Activated CD4-positive, alpha-beta T cell treated with anti-CD3 and anti-CD28 coated beads for 36 hours (primary cell): ENCODE measurements around the gene SDK1. TPM values are rescaled to one million over a fixed set of nuclear protein-coding genes. Genes with fewer than 3 reads are reported as not detected.

Experiments
- ATAC-seq: fragments of 200-7000 bp; cut with Tn5 transposase; one replicate; pipeline ENCODE4 v1.10.0; 2021; ENCODE audit warnings: mild to moderate bottlenecking, moderate library complexity
- CTCF ChIA-PET: fragments of 350-600 bp; sonication (Branson Sonifier 250); formaldehyde crosslinking; loops from one replicate; lab custom pipeline; 2021; ENCODE audit warnings: antibody characterized with exemption; lab: Charles Lee
- POLR2A ChIA-PET: fragments of 350-600 bp; sonication (Branson Sonifier 250); formaldehyde crosslinking; loops from one replicate; lab custom pipeline; 2021; ENCODE audit warnings: antibody characterized with exemption, inconsistent platforms; lab: Charles Lee
- DNase-seq: peaks from one replicate; pipeline ENCODE4 v3.0.0-alpha.2; 2020
- H3K27ac Mint-ChIP-seq: one replicate; pipeline ENCODE4 v1.8.0; 2021; ENCODE audit warnings: mixed read lengths
- H3K27me3 Mint-ChIP-seq: one replicate; pipeline ENCODE4 v1.8.0; 2021; ENCODE audit warnings: mixed read lengths
- H3K36me3 Mint-ChIP-seq: one replicate; pipeline ENCODE4 v1.8.0; 2021; ENCODE audit warnings: low read depth, mixed read lengths
- H3K4me1 Mint-ChIP-seq: one replicate; pipeline ENCODE4 v1.8.0; 2021; ENCODE audit warnings: mixed read lengths
- H3K4me3 Mint-ChIP-seq: one replicate; pipeline ENCODE4 v1.8.0; 2021; ENCODE audit warnings: mild to moderate bottlenecking, moderate library complexity, mixed read lengths
- H3K9me3 Mint-ChIP-seq: one replicate; pipeline ENCODE4 v1.8.0; 2021; ENCODE audit warnings: low read depth, mixed read lengths
- intact Hi-C, 2 experiments: fragments of 100-400 bp; cut with DNase I in 1 of 2; cut with micrococcal nuclease in 1 of 2; formaldehyde crosslinking; loops; one replicate each; pipeline versions ENCODE4 v1.14.2 to v1.15.1; 2022 to 2024; cut with DNase I, micrococcal nuclease
- total RNA-seq, 2 experiments: library from RNA; stranded (reverse); gene quantifications; one replicate each; pipeline ENCODE4 v1.2.3, GENCODE V29; 2021

SDK1 gene
- total RNA-seq, 2 experiments from 2014 or later, result 1.1 to 1.9 TPM

GRCh38 chr7:3495954-3496353 lies 194.9 kb downstream of the SDK1 start:
- peaks cover 23% of the 10 kb centered on the region for H3K4me1 Mint-ChIP-seq
- POLR2A ChIA-PET, result no interaction called here
- H3K36me3 Mint-ChIP-seq, result no peaks in the 10 kb centered on the region
- no peak overlapping the region for H3K4me3 Mint-ChIP-seq
- intact Hi-C loops, result no loop called here
- H3K27me3 Mint-ChIP-seq, result no peaks in the 10 kb centered on the region
- no peak for DNase-seq
- no peak overlapping the region for H3K27ac Mint-ChIP-seq
- CTCF ChIA-PET, result interaction anchor here (1.0 kb wide), 1 partner anchor 34 kb away, joined by 3 read pairs; no protein-coding TSS in a partner anchor
- H3K9me3 Mint-ChIP-seq, result peaks cover 17% of the 10 kb centered on the region
- no peak for ATAC-seq

DNA sequence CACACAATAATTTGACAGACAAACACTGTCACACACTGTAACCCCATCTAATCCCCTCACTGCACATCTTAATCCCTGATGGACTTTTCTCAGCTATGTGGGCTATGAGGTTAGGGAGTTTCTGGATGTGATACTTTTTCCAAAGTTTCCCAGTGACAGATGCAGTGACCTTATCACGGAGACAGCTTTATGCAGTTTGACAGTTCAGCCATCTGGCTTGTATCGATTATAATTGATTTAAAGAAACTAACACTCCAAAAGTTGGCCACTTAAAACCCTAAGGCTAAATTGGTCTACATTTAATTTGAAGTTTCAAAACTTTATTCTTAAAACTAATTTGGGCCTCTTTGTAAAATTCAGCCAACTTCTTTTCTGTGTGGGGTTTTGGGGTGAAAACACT lies 196.7 kb downstream of the SDK1 start:
- peaks cover 21% of the 10 kb centered on the region for H3K9me3 Mint-ChIP-seq
- ATAC-seq (no peak), DNase-seq (no peak)
- no peak overlapping the region for H3K27ac Mint-ChIP-seq
- no peaks in the 10 kb centered on the region for H3K27me3 Mint-ChIP-seq
- no peak overlapping the region for H3K4me3 Mint-ChIP-seq
- POLR2A ChIA-PET, result no interaction called here
- intact Hi-C loops, result no loop called here
- H3K4me1 Mint-ChIP-seq, result peaks cover 22% of the 10 kb centered on the region
- H3K36me3 Mint-ChIP-seq, result no peaks in the 10 kb centered on the region
- CTCF ChIA-PET, result no interaction called here

GRCh38 chr7:3501671-3502070 lies 200.6 kb downstream of the SDK1 start:
- CTCF ChIA-PET, result no interaction called here
- H3K4me3 Mint-ChIP-seq, result no peak overlapping the region
- no peaks in the 10 kb centered on the region for H3K4me1 Mint-ChIP-seq
- no peak for DNase-seq
- peaks cover 4% of the 10 kb centered on the region for H3K36me3 Mint-ChIP-seq
- H3K27ac Mint-ChIP-seq, result no peak overlapping the region
- peaks cover 28% of the 10 kb centered on the region for H3K9me3 Mint-ChIP-seq
- ATAC-seq, result no peak
- POLR2A ChIA-PET, result no interaction called here
- H3K27me3 Mint-ChIP-seq, result no peaks in the 10 kb centered on the region
- intact Hi-C loops, result no loop called here

DNA sequence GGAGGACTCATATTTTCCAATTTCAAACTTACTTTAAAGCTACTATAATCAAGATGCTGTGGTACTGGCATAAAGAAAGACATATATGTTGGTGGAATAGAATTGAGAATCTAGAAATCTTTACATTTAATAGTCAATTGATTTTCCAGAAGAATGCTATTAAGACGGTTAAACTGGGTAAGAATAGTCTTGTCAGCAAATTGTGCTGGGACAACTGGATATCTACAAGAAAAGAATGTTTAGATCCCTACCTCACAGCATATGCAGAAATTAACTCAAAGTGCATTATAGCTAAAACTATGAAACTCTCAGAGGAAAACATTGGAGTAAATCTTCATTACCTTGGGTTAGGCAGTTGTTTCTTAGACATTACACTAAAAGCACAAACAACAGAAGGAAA lies 203.3 kb downstream of the SDK1 start:
- ChIA-PET CTCF (no interaction called here), POLR2A (no interaction called here)
- H3K27ac Mint-ChIP-seq, result no peak overlapping the region
- H3K27me3 Mint-ChIP-seq, result no peaks in the 10 kb centered on the region
- ATAC-seq (no peak), DNase-seq (no peak)
- peaks cover 29% of the 10 kb centered on the region for H3K9me3 Mint-ChIP-seq
- intact Hi-C loops, result no loop called here
- H3K4me3 Mint-ChIP-seq, result no peak overlapping the region
- H3K36me3 Mint-ChIP-seq, result peaks cover 4% of the 10 kb centered on the region
- no peaks in the 10 kb centered on the region for H3K4me1 Mint-ChIP-seq

- ATAC-seq, result no peak
- Mint-ChIP-seq H3K4me3 (no peak overlapping the region), H3K27ac (no peak overlapping the region), H3K27me3 (peaks cover 3% of the 10 kb centered on the region), H3K36me3 (peaks cover 4% of the 10 kb centered on the region), H3K4me1 (no peaks in the 10 kb centered on the region), H3K9me3 (peaks cover 11% of the 10 kb centered on the region)
- CTCF ChIA-PET, result no interaction called here
- no peak for DNase-seq
- POLR2A ChIA-PET, result no interaction called here
- intact Hi-C loops, result no loop called here
Measured at GRCh38 chr7:3510101-3511020, 209.3 kb downstream of the SDK1 start.

DNA sequence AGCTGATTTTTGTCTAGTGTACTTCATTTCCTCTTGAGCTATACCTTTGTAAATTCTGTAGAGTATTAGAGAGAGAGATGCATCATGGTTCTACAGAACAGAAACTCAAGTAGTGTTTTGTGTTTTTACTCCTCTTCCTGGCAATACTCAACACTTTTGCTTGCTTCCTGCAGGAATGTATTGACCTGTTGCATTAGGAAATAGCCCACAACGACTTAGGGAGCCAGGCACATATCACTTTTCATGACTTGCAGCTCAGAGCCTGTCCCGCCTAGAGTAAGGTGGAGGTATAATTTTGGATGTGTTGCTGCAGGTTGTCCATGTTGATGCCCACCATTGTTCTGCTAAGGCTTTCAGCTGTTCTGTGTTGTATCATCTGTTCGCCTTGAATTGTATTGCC lies 216.3 kb downstream of the SDK1 start:
- no peak overlapping the region for H3K4me3 Mint-ChIP-seq
- no peak overlapping the region for H3K27ac Mint-ChIP-seq
- peaks cover 10% of the 10 kb centered on the region for H3K4me1 Mint-ChIP-seq
- intact Hi-C loops, result no loop called here
- POLR2A ChIA-PET, result no interaction called here
- H3K36me3 Mint-ChIP-seq, result no peaks in the 10 kb centered on the region
- ATAC-seq, result no peak
- CTCF ChIA-PET, result no interaction called here
- H3K27me3 Mint-ChIP-seq, result no peaks in the 10 kb centered on the region
- DNase-seq, result no peak
- no peaks in the 10 kb centered on the region for H3K9me3 Mint-ChIP-seq

DNA sequence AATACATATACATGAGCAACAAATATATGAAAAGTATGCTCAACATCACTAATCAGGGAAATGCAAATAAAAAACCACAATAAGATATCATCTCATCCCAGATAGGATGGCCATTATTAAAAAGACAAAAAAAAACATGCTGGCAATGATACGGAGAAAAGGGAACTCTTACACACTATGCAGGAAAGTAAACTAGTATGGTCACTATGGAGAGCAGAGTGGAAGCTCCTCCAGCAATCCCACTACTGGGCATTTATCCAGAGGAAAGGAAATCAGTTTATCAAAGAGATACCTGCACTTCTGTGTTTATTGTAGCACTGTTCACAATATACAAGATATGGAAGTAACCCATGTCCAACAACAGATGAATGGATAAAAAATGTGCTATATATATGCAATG lies 217.5 kb downstream of the SDK1 start:
- ChIA-PET CTCF (interaction anchor here (0.6 kb wide), 1 partner anchor 22 kb away, joined by 4 read pairs; no protein-coding TSS in a partner anchor), POLR2A (no interaction called here)
- H3K27me3 Mint-ChIP-seq, result no peaks in the 10 kb centered on the region
- no peak overlapping the region for H3K4me3 Mint-ChIP-seq
- H3K27ac Mint-ChIP-seq, result no peak overlapping the region
- no peaks in the 10 kb centered on the region for H3K36me3 Mint-ChIP-seq
- peaks cover 10% of the 10 kb centered on the region for H3K4me1 Mint-ChIP-seq
- intact Hi-C loops, result no loop called here
- DNase-seq, result no peak
- H3K9me3 Mint-ChIP-seq, result no peaks in the 10 kb centered on the region
- no peak for ATAC-seq

DNA sequence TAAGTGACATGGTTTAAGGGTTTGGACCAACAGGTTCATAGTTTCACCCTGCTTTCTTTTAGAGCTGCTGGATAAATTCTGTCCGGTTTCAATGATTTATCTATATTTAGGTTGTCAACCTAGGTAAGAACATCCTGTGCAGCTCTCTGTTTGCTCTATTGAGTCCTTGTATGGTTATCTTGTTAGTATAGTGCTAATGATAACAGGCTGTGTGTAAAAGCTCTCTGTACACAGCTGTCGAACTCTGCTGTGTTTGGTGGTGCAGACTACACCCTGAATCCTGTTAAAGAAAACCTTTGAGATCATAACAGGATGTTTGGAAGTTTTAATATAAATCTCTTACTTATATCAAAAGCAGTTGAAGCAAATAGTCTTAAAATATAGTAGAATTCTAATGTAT lies 219.2 kb downstream of the SDK1 start:
- Mint-ChIP-seq H3K9me3 (no peaks in the 10 kb centered on the region), H3K27ac (no peak overlapping the region), H3K4me3 (no peak overlapping the region), H3K4me1 (peaks cover 10% of the 10 kb centered on the region), H3K27me3 (no peaks in the 10 kb centered on the region), H3K36me3 (no peaks in the 10 kb centered on the region)
- POLR2A ChIA-PET, result no interaction called here
- intact Hi-C loops, result no loop called here
- no peak for ATAC-seq
- no peak for DNase-seq
- CTCF ChIA-PET, result interaction anchor here (0.5 to 0.7 kb wide), 2 partner anchors 26 to 1192 kb away, joined by 3 read pairs; no protein-coding TSS in a partner anchor

- Mint-ChIP-seq H3K36me3 (no peaks in the 10 kb centered on the region), H3K27ac (no peak overlapping the region), H3K9me3 (no peaks in the 10 kb centered on the region), H3K4me1 (no peaks in the 10 kb centered on the region), H3K27me3 (no peaks in the 10 kb centered on the region), H3K4me3 (no peak overlapping the region)
- POLR2A ChIA-PET, result no interaction called here
- DNase-seq (no peak), ATAC-seq (no peak)
- CTCF ChIA-PET, result interaction anchor here (0.7 kb wide), 1 partner anchor 294 kb away, joined by 3 read pairs; no protein-coding TSS in a partner anchor
- intact Hi-C loops, result no loop called here
Measured at GRCh38 chr7:3527496-3528124, 226.6 kb downstream of the SDK1 start.

- DNase-seq (no peak), ATAC-seq (no peak)
- intact Hi-C loops, result no loop called here
- no peak overlapping the region for H3K27ac Mint-ChIP-seq
- H3K4me1 Mint-ChIP-seq, result peaks cover 9% of the 10 kb centered on the region
- POLR2A ChIA-PET, result no interaction called here
- H3K9me3 Mint-ChIP-seq, result no peaks in the 10 kb centered on the region
- no peaks in the 10 kb centered on the region for H3K27me3 Mint-ChIP-seq
- CTCF ChIA-PET, result no interaction called here
- H3K4me3 Mint-ChIP-seq, result no peak overlapping the region
- H3K36me3 Mint-ChIP-seq, result no peaks in the 10 kb centered on the region
Measured at GRCh38 chr7:3533040-3533439, 232.0 kb downstream of the SDK1 start.

DNA sequence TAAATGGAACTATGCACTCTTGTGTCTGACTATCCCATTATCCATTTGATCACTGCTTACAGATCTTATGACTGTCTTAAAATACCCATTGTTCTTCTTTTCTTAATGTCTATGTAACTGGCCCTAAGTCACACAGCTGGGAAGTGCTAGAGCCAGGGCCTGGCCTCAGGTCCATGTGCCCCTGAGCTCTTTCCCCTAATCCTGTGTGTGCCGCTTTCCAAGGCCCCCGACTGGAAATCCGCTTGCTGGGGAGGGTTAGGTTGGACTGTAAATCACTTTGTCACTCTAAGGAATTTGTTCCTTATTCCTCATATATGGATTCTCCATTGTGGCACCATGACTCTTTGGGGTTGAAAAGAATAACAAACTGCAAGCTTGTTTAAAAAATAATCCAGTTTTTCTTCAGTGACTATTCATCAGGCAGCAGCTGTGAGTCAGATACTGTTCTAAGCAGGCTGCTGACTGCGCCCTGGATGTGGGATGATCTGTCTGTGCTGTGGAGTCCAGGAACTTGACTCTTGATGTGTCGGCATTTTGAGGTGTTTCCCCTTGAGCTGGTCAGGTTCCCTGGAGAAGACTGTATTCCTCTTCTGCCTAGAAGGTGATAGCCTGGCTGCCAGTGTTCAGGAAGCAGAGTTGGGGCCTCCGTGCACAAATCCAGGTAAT lies 236.3 kb downstream of the SDK1 start:
- DNase-seq (no peak), ATAC-seq (no peak)
- intact Hi-C loops, result no loop called here
- H3K4me3 Mint-ChIP-seq, result no peak overlapping the region
- H3K27me3 Mint-ChIP-seq, result no peaks in the 10 kb centered on the region
- peaks cover 9% of the 10 kb centered on the region for H3K4me1 Mint-ChIP-seq
- no peaks in the 10 kb centered on the region for H3K36me3 Mint-ChIP-seq
- ChIA-PET POLR2A (no interaction called here), CTCF (interaction anchor here (1.2 kb wide), 1 partner anchor 390 kb away, joined by 3 read pairs; no protein-coding TSS in a partner anchor)
- no peak overlapping the region for H3K27ac Mint-ChIP-seq
- no peaks in the 10 kb centered on the region for H3K9me3 Mint-ChIP-seq
